Measurements from ENCODE around the gene CISTR.

DNA sequence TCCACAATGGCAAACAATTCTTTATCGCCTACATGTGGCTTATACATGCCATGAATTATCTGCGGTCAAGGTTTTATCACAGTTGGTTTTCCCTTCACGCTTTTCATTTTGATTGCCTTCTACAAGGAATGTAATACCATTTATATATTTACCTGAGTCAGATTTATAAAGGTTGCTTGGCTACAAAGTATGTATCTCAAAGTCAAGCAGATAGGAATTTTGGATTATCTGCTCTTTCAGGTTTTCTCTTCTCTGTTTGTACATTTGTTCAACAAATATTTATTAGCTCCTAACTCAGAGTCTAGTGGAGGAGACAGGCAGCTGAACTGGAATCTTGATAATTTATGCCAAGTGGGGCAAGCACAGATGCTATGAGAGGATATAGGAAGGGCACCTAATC is 28.5 kb upstream of the CISTR start:
- TF ChIP-seq, protein P1, sequence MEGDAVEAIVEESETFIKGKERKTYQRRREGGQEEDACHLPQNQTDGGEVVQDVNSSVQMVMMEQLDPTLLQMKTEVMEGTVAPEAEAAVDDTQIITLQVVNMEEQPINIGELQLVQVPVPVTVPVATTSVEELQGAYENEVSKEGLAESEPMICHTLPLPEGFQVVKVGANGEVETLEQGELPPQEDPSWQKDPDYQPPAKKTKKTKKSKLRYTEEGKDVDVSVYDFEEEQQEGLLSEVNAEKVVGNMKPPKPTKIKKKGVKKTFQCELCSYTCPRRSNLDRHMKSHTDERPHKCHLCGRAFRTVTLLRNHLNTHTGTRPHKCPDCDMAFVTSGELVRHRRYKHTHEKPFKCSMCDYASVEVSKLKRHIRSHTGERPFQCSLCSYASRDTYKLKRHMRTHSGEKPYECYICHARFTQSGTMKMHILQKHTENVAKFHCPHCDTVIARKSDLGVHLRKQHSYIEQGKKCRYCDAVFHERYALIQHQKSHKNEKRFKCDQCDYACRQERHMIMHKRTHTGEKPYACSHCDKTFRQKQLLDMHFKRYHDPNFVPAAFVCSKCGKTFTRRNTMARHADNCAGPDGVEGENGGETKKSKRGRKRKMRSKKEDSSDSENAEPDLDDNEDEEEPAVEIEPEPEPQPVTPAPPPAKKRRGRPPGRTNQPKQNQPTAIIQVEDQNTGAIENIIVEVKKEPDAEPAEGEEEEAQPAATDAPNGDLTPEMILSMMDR (IDR thresholded peaks at IDR 0.05): no peak
- TF ChIP-seq EP300 (IDR thresholded peaks at IDR 0.05) (no peak), POLR2A (IDR thresholded peaks at IDR 0.05) (no peak), POLR2AphosphoS5 (IDR thresholded peaks at IDR 0.05) (peak in 1 of 3 donors; percentile 20)

Data from stomach (tissue), 4 donors.